KOPT-K1 (cell line): ENCODE results near the gene TP73.

ENCODE experiments used
- H3K27ac ChIP-seq: fragments of 200-600 bp; sonication (generic); 2 replicates; pipeline ENCODE4 v1.5.1; 2016; ENCODE audit warnings: antibody characterized with exemption, mild to moderate bottlenecking, low read depth, low read length; ENCODE audit not compliant: poor library complexity, severe bottlenecking
- H3K36me3 ChIP-seq: fragments of 200-600 bp; sonication (generic); 2 replicates; pipeline ENCODE4 v1.5.1; 2017; ENCODE audit warnings: antibody characterized with exemption, mild to moderate bottlenecking, low read length, moderate library complexity; ENCODE audit not compliant: insufficient read depth
- H3K9me3 ChIP-seq: fragments of 200-600 bp; sonication (generic); 2 replicates; pipeline ENCODE4 v1.5.1; 2017; ENCODE audit warnings: antibody characterized with exemption, low read length, mild to moderate bottlenecking; ENCODE audit not compliant: insufficient read depth, poor library complexity, severe bottlenecking

Gene TP73

GRCh38 chr1:3759796-3760195 lies 107.5 kb downstream of the TP73 start:
- H3K27ac ChIP-seq: no peak overlapping the region
- H3K36me3 ChIP-seq: no peaks in the 10 kb centered on the region
- H3K9me3 ChIP-seq: peaks cover 17% of the 10 kb centered on the region

GRCh38 chr1:3761296-3762010 lies 109.1 kb downstream of the TP73 start:
- no peak overlapping the region for H3K27ac ChIP-seq
- H3K9me3 ChIP-seq: peaks cover 17% of the 10 kb centered on the region
- H3K36me3 ChIP-seq: no peaks in the 10 kb centered on the region

GRCh38 chr1:3762151-3762872 lies 110.0 kb downstream of the TP73 start:
- Histone ChIP-seq H3K27ac (no peak overlapping the region), H3K36me3 (no peaks in the 10 kb centered on the region), H3K9me3 (peaks cover 17% of the 10 kb centered on the region)

- no peaks in the 10 kb centered on the region for H3K36me3 ChIP-seq
- H3K27ac ChIP-seq: no peak overlapping the region
Observed at GRCh38 chr1:3762873-3763228, 110.5 kb downstream of the TP73 start.

DNA sequence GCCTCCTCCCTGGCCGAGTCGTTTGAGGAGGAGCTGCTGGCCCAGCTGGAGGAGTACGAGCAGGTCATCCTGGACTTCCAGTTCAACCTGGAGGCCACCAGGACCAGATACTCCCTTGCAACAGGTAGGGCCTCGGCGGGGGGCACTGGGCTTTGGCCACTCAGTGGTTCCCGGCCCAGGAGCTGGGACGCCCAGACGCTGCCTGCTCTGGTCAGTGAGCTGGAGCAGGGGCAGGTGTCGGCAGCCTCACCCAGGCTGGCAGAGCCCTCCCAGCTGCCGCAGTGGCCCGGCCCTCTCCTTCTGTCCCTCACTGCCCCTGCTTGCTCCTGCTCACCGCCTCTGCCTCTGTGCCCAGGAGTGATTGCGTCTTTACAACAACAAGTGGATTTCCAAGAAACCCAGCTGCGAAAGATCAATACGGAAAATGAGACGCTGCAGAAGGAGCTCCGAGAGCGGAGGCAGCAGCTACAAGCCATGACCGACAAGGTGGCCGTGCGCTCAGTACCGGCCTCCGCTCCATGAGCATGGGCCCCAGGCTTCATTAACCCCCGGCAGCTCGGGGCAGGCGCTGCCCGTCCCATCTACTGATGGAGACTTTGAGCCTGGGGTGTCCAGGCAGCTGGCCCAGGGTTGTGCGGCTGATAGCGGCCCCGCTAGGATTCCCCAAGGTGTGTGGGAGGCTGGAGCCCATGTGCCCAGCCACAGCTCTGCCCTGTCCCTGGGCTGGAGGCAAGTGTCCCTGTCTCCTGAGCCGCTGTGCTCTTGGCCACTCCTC lies 111.2 kb downstream of the TP73 start:
- no peak overlapping the region for H3K27ac ChIP-seq
- H3K9me3 ChIP-seq: peaks cover 17% of the 10 kb centered on the region
- no peaks in the 10 kb centered on the region for H3K36me3 ChIP-seq

More at GRCh38 chr1:3762873-3763228, 110.5 kb downstream of the TP73 start:
- H3K9me3 ChIP-seq: peaks cover 17% of the 10 kb centered on the region

- no peaks in the 10 kb centered on the region for H3K36me3 ChIP-seq
- H3K27ac ChIP-seq: no peak overlapping the region
Observed at GRCh38 chr1:3767328-3767925, 115.1 kb downstream of the TP73 start.

GRCh38 chr1:3768811-3769390 lies 116.6 kb downstream of the TP73 start:
- no peak overlapping the region for H3K27ac ChIP-seq
- H3K36me3 ChIP-seq: no peaks in the 10 kb centered on the region
- no peaks in the 10 kb centered on the region for H3K9me3 ChIP-seq

More at GRCh38 chr1:3767328-3767925, 115.1 kb downstream of the TP73 start:
- no peaks in the 10 kb centered on the region for H3K9me3 ChIP-seq

DNA sequence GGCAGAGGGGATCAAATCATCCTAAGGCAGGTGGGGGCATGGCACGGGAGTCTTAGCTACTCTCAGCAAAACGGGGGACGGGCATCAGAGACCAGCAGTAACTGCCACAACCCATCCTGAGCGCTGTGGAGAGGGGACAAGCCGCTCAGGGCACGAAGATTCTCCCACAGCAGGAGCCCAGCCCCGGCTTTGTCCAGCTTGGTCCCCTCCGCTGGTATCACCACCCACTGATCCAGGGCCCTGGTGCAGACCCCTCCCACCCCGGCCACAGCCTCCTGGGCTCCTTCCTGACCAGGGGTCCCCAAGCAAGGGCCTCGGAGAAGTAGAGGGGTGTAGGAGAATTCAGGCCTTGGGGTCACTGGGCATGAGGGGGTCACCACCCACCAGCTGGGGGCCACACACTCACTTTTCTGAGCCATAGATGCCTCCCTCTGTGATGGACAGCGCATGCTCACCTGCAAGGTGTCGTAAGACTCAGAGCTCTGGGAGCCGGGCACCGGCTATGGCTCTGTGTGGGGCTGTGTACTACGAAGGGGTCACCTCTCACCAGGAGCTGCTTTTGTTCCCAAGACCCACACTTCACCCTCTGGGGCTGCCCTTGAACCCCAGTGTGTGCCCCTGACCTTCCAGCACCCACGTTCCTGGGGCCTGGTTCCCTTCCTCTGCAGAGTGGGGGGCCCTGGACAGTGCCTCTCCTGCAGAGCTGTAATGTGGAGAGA lies 117.9 kb downstream of the TP73 start:
- Histone ChIP-seq H3K27ac (no peak overlapping the region), H3K9me3 (no peaks in the 10 kb centered on the region), H3K36me3 (no peaks in the 10 kb centered on the region)

GRCh38 chr1:3771108-3772026 lies 119.1 kb downstream of the TP73 start:
- Histone ChIP-seq H3K9me3 (no peaks in the 10 kb centered on the region), H3K36me3 (no peaks in the 10 kb centered on the region), H3K27ac (no peak overlapping the region)

DNA sequence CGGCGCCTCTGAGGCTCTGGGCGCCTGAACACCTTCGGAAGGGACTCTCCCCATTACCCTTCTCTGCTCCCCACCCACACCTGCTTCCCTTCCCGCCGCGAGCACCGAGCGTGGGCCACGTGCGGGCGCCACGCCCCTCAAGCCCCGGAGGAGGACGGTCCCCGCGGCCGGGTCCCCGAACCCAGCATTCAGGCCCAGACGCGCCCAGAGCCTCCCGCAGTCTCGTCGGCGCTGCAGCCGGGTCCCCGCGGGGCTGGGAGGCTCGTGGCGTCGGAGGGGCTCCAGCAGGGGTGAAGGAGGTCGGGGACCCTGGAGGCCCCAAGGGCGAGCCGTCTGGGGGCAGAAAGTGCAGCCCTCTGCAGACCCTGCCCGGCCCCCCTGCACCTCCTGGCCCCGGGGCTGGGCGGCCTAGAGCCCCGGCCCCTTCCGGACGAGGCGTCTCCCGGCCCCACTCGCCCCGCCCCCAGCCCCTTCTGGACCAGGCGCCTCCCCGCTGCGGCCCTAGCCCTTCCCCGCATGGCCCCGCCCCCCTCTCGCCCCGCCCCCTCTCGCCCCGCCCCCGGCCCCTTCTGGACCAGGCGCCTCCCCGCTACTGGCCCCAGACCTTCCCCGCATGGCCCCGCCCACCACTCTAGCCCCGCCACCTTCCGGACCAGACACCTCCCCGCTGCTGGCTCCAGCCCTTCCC lies 119.9 kb downstream of the TP73 start:
- H3K27ac ChIP-seq: no peak overlapping the region
- H3K36me3 ChIP-seq: no peaks in the 10 kb centered on the region
- no peaks in the 10 kb centered on the region for H3K9me3 ChIP-seq

GRCh38 chr1:3772715-3773571 lies 120.6 kb downstream of the TP73 start, which contains the start of gene SMIM1:
Gene SMIM1 (plus strand): TSS chr1:3772749. CDS start chr1:3775374, 2,625 bp downstream.
- Histone ChIP-seq H3K9me3 (no peaks in the 10 kb centered on the region), H3K36me3 (peaks cover 1% of the 10 kb centered on the region; the same call in 1 of the 2 replicates), H3K27ac (no peak within 1 kb of the TSS)

GRCh38 chr1:3773572-3774275 lies 121.4 kb downstream of the TP73 start:
- H3K36me3 ChIP-seq: peaks cover 9% of the 10 kb centered on the region; the same call in 1 of the 2 replicates
- H3K27ac ChIP-seq: no peak overlapping the region
- no peaks in the 10 kb centered on the region for H3K9me3 ChIP-seq
